ENCODE measurements around the gene AMY2A.

GRCh38 chr1:103582464-103582863 is 34.8 kb upstream of the AMY2A start:
- TF ChIP-seq CTCF (conservative IDR thresholded peaks at IDR 0.05; ENCODE audit: low read depth in 2 of 2) (no peak), POLR2AphosphoS5 (IDR thresholded peaks at IDR 0.05; ENCODE audit: low read depth) (no peak), EZH2 (IDR thresholded peaks at IDR 0.05; ENCODE audit: low read depth, unreplicated experiment) (no peak), ZNF331 (CRISPR knock-in tag; IDR thresholded peaks at IDR 0.05; ENCODE audit: low read depth) (no peak), REST (IDR thresholded peaks at IDR 0.05; ENCODE audit: unreplicated experiment) (no peak), CREB1 (CRISPR knock-in tag; IDR thresholded peaks at IDR 0.05; ENCODE audit: low read depth) (no peak), ETS1 (IDR thresholded peaks at IDR 0.05) (no peak), EZH2phosphoT487 (IDR thresholded peaks at IDR 0.05; ENCODE audit: unreplicated experiment) (no peak), STAT1 (IDR thresholded peaks at IDR 0.05; ENCODE audit: unreplicated experiment) (no peak)
